Measurements from ENCODE around the gene FABP6. TPM values are rescaled to one million over a fixed set of nuclear protein-coding genes. Genes with fewer than 3 reads are reported as not detected.

FABP6 gene
- total RNA-seq, 4 donors from 2014 or later, result not detected

- TF ChIP-seq CTCF (IDR thresholded peaks at IDR 0.05) (no peak), POLR2A (IDR thresholded peaks at IDR 0.05) (no peak)
- no peak overlapping the region for H3K27ac ChIP-seq
- 77 to 82% methylated on average over 2 of the region's 2 CpGs for WGBS, 2 donors
- DNase-seq, result no peak
- intact Hi-C loops (cut with DNase I), result no loop called here
- no peaks in the 10 kb centered on the region for H3K9me3 ChIP-seq
- no peak overlapping the region for H3K4me3 ChIP-seq (replicated peaks in 1 of 3)
- no peaks in the 10 kb centered on the region for H3K36me3 ChIP-seq
- no peaks in the 10 kb centered on the region for H3K4me1 ChIP-seq
- no peaks in the 10 kb centered on the region for H3K27me3 ChIP-seq
These were observed 22.2 kb upstream of the FABP6 start for GRCh38 chr5:160207061-160207460.

GRCh38 chr5:160209917-160210316 is 19.4 kb upstream of the FABP6 start:
- TF ChIP-seq POLR2A (IDR thresholded peaks at IDR 0.05) (no peak), CTCF (IDR thresholded peaks at IDR 0.05) (no peak)
- Histone ChIP-seq H3K27me3 (no peaks in the 10 kb centered on the region), H3K27ac (no peak overlapping the region), H3K4me1 (no peaks in the 10 kb centered on the region), H3K9me3 (no peaks in the 10 kb centered on the region), H3K4me3 (replicated peaks in 1 of 3) (no peak overlapping the region), H3K36me3 (no peaks in the 10 kb centered on the region)
- 85 to 91% methylated on average over 2 of the region's 2 CpGs for WGBS, 2 donors
- no peak for DNase-seq
- intact Hi-C loops (cut with DNase I), result no loop called here

- no peak for TF ChIP-seq CTCF (IDR thresholded peaks at IDR 0.05)
- no peak for TF ChIP-seq POLR2A (IDR thresholded peaks at IDR 0.05)
- Histone ChIP-seq H3K9me3 (no peaks in the 10 kb centered on the region), H3K4me3 (replicated peaks in 1 of 3) (no peak overlapping the region), H3K27me3 (no peaks in the 10 kb centered on the region), H3K4me1 (no peaks in the 10 kb centered on the region), H3K36me3 (no peaks in the 10 kb centered on the region), H3K27ac (no peak overlapping the region)
- 86 to 88% methylated on average over 9 of the region's 9 CpGs for WGBS, 2 donors
- intact Hi-C loops (cut with DNase I), result no loop called here
- DNase-seq, result no peak
These were observed 18.7 kb upstream of the FABP6 start for GRCh38 chr5:160210606-160211005.

GRCh38 chr5:160211352-160211751 is 18.0 kb upstream of the FABP6 start:
- intact Hi-C loops (cut with DNase I), result no loop called here
- Histone ChIP-seq H3K36me3 (no peaks in the 10 kb centered on the region), H3K9me3 (no peaks in the 10 kb centered on the region), H3K4me3 (replicated peaks in 1 of 3) (no peak overlapping the region), H3K4me1 (no peaks in the 10 kb centered on the region), H3K27ac (no peak overlapping the region), H3K27me3 (no peaks in the 10 kb centered on the region)
- TF ChIP-seq POLR2A (IDR thresholded peaks at IDR 0.05) (no peak), CTCF (IDR thresholded peaks at IDR 0.05) (no peak)
- WGBS, 2 donors, result 72 to 78% methylated on average over 2 of the region's 2 CpGs
- DNase-seq, result no peak

GRCh38 chr5:160213537-160213936 is 15.8 kb upstream of the FABP6 start:
- 74 to 75% methylated on average over 5 of the region's 5 CpGs for WGBS, 2 donors
- H3K36me3 ChIP-seq, result no peaks in the 10 kb centered on the region
- TF ChIP-seq CTCF (IDR thresholded peaks at IDR 0.05), result no peak
- no peaks in the 10 kb centered on the region for H3K27me3 ChIP-seq
- intact Hi-C loops (cut with DNase I), result no loop called here
- no peak overlapping the region for H3K27ac ChIP-seq
- no peak overlapping the region for H3K4me3 ChIP-seq (replicated peaks in 1 of 3)
- peak in 1 of 2 donors; percentile 16 for DNase-seq
- no peaks in the 10 kb centered on the region for H3K4me1 ChIP-seq
- H3K9me3 ChIP-seq, result no peaks in the 10 kb centered on the region
